ENCODE data around the gene RPS28.
"Not testable (repeated sequence)": the region's sequence is repeated elsewhere in the genome, so short reads cannot be mapped to it uniquely, and the experiment has no call there.

The RPS28 gene

DNA sequence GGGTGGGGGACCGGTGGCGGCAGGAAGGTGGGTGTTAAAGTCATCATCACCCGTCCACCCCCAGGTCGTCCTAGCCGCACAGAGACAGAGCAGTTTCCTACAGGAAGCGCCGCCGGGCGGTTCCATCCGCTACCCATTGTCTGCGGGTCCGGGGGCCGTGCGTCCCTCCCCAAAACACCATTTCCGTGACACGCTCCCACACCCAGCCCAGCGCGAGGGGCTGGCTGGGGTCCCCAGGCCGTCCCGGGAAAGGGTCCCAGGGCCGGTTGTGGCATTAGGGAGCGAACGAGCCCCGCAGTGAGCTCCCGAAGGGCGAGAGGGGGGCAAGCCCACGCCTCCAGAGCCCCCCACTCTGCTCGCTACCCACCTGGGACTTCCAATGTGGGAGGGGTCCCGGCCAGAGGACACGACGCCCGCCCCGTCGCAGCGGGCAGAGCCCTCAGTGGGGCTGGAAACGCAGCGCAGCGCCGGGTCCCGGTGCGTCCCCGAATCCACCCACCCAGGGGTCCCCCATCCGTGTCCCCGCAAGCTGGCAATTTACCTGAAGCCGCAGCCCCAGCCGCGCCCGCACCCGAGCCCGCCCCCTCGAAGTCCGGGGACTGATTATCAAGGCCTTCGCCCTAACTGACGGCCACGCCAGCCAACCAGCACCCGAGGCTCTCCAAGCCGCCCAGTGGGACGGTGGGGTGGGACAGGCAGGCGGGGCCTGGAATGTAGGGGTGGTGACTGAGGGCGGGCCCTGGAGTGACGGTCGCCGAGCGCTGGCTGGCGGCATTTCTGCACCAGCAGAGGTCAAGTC is 21.6 kb downstream of the RPS28 start, which contains the start of gene KANK3:
Gene KANK3 (minus strand): TSS at position 579 of the 799 bp plus-strand sequence. CDS start 5,434 bp downstream, outside the sequence.
- DNase-seq, result peak; percentile 94

DNA sequence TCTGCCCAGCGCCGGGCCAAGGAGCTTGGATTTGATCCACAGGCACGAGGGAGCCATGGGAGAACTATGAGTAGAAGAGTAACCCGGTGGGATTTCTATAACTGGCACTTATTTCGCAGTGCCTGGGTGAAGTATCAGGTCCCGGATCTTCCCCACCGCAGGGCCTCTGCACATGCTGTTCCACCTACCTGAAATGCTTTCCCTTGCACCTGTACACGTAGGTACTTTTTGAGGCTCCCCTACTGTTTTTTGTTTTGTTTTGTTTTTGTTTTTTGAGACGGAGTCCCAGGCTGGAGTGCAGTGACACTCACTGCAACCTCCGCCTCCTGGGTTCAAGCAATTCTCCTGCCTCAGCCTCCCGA is 22.2 kb downstream of the RPS28 start:
- DNase-seq, result no peak

DNA sequence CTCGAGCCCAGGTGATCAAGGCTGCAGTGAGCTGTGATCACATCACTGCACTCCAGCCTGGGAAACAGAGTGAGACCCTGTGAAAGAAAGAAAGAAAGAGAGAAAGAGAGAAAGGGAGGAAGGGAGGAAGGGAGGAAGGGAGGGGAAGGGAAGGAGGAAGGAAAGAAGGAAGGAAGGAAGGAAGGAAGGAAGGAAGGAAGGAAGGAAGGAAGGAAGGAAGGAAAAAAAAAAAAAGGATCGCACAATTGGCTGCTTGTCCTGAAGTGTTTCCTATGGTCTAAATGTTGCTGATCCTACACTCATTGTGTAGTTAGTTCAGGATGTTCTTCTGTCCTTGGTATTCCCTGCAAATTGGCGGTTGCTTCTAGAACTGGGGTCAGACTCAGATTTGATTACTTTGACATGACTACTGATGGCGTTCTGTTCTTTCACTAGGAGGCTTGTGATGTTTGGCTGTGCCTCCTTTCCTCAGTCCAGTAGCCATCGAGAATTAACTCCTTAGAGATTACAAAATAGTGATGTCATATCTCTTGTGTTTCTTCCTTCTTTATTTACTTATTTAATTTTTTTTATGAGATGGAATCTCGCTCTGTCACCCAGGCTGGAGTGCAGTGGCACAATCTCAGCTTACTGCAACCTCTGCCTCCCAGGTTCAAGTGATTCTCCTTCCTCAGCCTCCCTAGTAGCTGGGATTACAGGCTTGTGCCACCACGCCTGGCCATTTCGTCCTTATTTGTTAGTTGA is 28.5 kb downstream of the RPS28 start:
- DNase-seq, result not testable (repeated sequence)

DNA sequence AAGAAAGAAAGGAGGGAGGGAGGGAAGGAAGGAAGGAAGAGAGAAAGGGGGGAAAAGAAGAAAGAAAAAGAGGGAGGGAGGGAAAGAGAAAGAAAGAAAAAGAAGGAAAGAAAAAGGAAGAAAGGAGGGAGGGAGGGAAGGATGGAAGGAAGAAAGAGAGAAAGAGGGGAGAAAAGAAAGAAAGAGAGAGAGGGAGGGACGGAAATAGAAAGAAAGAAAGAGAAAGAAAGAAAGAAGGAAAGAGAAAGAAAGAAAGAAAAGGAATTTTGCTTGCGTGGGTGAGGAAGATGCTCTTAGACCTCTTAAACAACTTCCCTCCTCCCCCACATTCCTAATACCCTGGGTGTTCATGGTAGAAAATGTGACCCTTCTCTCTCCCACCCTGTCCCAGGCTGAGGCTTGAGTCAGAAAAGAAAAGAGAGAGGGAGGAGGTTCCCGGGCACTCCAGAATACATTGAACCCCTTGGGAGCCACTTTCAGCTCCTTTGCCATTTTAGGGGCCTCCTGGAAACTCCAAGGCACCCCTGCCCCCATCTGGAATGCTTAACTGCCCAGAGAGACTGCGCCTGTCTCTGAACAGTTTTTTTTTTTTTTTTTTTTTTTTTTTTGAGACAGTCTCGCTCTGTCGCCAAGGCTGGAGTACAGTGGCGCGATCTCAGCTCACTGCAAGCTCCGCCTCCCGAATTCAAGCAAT is 31.0 kb downstream of the RPS28 start:
- DNase-seq, result no peak

DNA sequence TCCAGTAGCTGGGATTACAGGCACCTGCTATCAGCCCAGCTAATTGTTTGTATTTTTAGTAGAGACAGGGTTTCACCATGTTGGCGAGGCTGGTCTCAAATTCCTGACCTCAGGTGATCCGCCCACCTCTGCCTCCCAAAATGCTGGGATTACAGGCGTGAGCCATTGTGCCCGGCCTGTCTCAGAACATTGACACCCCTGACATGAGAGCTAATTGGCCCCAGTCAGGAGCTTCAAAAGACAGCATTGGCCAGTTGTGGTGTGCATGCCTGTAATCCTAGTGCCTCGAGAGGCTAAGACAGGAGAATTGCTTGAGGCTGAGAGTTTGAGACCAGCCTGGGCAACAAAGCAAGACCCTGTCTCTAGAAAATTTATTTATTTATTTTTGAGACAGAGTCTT is 31.5 kb downstream of the RPS28 start:
- not testable (repeated sequence) for DNase-seq

DNA sequence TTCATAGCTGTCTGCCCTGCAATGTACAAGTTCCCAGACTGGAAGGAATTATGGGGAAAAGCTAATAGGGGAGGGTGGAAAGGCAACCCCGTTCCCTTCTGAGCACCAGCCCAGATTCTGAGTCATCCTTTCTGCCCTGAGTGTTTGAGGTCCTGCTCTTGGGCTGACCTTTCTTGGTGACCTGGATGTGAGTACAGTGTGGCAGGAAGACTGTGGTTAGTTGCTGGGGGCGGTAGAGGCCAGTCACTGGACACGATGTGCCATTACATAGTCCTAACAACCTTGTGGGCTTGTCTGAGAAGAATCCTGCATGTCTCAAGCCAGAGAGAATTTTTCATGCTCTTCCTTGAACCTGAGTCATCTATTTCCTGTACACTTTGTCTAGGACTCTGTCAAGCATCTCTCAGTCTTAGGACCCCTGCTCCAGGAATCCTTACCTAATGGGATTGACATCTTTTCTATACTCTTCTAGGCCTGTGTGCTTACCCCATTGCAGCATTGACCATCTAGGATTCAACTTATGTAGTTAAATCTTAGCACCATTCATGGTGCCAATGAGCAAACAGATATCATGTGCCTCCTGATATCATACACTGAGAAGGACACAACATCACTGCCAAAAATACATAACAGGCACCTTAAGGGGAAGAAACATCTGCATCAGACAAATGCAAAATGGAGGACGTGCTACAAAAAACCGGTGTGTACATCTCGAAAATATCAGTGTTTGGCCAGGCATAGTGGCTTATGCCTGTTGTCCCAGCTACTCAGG is 34.5 kb downstream of the RPS28 start:
- DNase-seq, result no peak

DNA sequence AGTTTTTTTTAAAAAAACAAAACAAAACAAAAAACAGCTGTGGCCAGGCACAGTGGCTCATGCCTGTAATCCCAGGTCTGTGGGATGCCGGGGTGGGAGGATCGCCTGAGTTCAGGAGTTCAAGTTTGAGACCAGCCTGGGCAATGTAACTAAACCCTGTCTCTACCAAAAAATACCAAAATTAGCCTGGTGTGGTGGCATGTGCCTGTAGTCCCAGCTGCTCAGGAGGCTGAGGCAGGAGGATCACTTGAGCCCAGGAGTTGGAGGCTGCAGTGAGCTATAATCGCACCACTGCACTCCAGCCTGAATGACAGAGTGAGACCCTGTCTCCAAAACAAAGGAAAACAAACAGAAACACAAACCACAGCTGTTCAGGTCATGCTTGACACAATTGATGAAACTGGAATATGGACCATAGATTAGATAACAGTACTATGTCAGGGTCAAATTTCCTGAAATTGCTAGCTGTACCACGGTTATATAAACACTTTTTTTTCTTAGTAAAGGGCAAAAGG is 35.8 kb downstream of the RPS28 start:
- no peak for DNase-seq

DNA sequence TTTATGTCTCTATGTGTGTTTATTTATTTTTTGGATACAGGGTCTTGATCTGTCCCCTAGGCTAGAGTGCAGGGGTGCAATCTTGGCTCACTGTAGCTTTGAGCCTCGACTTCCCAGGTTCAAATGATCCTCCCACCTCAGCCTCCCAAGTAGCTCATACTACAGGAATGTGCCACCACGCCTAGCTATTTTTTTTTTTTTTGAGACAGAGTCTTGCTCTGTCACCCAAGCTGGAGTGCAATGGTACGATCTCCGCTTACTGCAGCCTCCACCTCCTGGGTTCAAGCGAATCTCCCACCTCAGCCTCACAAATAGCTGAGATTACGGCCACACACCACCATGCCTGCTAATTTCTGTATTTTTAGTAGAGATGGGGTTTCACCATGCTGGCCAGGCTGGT is 37.7 kb downstream of the RPS28 start:
- DNase-seq, result no peak

DNA sequence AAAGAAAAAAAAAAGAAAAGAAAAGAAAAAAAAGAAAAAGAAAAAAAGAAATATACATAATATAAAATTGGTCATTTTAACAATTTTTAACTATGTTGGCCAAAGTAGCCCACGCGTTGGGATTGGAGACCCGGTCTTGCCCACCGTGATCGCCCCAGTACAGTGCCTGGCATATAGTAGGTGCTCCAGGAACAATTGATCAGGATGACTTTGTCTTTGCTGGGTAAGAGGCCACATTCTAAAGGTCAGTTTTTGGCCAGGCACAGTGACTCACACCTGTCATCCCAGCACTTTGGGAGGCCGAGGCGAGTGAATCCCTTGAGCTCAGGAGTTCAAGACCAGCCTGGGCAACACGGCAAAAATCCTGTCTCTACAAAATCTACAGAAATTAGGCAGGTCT is 38.9 kb downstream of the RPS28 start:
- DNase-seq, result no peak

DNA sequence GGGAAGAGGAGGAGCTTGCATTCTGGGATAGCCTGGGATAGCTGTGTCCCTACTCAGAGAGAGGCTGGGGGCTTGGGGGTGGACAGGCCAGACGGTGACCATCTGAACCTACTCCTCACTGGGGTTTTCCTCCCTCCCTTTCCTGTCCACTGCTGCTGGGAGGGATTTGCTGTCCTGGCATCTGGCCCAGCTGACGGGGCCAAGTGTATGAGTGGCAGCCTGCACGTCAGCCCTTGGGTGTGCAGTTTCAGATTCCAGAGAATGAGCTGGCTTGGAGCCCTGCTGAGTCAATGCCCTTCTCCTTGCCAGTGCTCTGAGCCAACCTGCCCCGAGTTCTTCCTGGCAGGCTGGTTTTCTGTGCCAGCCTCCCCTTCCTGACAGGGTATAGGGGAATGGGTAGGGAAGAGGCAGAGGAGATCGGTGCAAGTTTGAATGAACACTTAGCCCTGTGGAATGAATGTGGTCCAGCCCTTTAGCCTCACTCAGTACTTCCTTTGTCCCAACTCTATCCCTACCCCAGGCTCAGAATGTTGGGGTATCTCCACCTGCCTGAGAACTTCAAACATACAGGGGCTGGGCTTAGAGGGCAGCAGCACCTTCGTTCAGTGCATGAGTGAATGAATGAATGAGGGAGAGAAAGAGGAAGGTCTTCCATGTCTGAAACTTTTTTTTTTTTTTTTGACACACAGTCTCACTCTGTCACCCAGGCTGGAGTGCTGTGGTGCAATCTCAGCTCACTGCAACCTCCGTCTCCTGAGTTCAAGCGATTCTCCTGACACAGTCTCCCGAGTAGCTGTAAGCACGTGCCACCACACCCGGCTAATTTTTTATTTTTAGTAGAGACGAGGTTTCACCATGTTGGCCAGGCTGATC is 40.9 kb downstream of the RPS28 start:
- DNase-seq, result peak; percentile 54

DNA sequence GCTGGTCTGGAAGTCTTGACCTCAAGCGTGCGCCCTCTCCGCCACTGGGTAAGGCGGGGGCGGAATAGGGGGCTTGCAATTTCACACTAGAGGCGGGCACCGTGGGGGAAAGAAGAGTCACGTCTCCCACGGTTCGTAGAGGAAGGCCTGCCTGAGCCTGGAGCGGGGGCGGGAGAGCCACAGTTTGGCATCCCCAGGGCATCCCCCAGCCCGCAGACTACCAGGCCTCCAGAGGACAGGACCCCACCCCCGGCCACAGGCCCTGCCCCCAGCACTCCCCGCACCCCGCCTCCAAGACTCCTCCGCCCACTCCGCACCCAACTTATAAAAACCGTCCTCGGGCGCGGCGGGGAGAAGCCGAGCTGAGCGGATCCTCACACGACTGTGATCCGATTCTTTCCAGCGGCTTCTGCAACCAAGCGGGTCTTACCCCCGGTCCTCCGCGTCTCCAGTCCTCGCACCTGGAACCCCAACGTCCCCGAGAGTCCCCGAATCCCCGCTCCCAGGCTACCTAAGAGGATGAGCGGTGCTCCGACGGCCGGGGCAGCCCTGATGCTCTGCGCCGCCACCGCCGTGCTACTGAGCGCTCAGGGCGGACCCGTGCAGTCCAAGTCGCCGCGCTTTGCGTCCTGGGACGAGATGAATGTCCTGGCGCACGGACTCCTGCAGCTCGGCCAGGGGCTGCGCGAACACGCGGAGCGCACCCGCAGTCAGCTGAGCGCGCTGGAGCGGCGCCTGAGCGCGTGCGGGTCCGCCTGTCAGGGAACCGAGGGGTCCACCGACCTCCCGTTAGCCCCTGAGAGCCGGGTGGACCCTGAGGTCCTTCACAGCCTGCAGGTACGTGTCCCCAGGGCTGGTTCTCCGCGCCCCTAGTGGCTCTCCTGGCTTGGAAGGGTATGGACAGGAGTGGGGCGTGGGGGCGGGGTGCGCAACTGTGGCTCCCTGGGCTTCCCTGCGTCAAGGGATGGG is 42.8 kb downstream of the RPS28 start, which contains the start of gene ANGPTL4:
Gene ANGPTL4 (plus strand): TSS at position 353 of the 969 bp plus-strand sequence. CDS start 167 bp downstream, at position 520.
- DNase-seq, result peak; percentile 65

DNA sequence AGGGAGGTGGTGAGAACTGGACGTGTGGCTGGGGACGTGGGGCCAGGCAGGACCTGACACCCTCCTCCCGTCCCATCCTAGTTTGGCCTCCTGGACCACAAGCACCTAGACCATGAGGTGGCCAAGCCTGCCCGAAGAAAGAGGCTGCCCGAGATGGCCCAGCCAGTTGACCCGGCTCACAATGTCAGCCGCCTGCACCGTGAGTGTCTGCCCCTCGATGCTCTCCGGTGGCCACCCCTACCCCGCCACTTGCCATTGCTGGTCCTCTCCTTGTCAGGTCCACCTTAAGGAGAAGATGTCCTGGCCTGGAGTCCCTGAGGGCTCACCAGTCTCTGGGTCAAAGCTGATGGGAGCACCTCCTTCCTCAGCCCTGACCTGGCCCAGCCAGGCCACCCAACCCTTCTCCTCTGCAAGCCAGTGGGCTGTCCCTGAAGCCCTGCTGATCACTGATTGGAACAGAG is 44.9 kb downstream of the RPS28 start:
- no peak for DNase-seq

DNA sequence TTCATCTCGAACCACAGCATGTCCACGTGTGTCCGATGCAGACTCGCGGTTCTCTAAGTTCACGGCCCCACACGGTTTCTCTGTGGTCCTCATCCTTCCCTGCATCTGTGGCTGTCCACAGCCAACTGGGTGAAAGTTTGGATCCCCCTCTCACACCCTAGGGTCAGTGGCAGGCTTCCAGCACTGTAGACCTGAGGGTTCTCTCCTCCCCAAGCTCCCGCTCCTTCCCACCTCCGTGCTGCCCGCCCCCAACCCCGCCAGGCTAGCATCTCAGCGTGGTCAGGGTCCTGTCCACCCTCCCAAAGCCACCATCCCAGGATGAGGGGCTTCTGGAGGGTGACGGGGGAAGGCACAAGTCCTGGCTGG is 45.6 kb downstream of the RPS28 start:
- no peak for DNase-seq

DNA sequence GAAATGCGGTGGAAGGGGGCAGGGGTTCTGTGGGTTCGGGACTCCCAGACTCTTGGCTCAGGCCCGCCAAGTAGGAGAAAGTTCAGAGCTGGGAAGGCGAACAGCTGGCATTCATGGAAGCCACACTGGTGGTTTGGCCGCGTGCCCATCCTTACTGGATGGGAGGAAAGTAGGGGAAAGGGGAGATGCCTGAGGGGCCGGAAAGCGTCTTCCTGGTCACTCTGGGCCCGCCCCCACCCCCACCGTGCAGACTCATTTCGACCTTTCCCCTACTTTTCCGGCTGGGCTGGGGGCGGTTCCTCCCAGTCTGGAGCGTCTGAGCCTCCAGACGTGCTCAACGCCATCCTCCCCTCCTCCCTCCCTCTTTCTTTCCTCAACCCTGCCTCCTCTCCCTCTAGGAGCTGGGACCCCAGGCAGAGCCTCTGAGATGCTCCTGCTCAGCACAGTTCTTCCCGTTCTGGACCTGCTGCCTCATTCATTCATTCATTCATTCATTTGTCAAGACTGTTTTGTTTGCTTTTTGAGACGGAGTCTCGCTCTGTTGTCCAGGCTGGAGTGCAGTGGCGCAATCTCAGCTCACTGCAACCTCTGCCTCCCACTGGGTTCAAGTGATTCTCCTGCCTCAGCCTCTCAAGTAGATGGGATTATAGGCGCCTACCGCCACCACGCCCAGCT is 46.2 kb downstream of the RPS28 start:
- no peak for DNase-seq

DNA sequence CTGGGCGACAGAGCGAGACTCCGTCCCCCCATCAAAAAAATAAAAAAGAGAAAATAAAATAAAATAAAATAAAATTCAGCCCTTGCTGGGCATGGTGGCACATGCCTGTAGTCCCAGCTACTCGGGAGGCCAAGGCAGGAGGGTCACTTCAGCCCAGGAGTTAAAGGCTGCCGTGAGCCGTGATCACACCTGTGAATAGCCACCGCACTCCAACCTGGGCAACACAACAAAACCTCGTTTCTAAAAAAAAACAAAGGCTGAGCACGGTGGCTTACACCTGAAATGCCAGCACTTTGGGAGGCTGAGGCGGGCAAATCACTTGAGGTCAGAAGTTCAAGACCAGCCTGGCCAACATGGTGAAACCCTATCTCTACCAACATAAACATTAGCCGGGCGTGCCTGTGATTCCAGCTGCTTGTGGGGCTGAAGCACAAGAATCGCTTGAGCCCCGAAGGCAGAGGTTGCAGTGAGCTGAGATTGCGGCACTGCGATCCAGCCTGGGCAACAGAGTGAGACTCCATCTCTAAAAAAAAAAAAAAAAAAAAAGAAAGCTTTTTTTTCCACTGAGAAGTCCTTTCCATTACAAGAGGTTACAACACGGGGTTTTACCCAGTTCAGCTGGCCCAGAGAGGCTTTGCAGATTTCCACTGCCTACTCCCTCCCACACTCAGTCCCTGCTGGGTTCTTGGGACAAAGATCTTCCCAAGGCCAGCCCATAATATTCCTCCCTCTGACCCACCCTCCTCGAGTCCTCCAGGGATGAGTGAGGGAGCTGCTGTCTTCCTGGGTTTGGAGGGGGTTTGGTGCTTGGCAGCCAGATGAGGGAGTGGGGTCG is 49.1 kb downstream of the RPS28 start:
- no peak for DNase-seq

DNA sequence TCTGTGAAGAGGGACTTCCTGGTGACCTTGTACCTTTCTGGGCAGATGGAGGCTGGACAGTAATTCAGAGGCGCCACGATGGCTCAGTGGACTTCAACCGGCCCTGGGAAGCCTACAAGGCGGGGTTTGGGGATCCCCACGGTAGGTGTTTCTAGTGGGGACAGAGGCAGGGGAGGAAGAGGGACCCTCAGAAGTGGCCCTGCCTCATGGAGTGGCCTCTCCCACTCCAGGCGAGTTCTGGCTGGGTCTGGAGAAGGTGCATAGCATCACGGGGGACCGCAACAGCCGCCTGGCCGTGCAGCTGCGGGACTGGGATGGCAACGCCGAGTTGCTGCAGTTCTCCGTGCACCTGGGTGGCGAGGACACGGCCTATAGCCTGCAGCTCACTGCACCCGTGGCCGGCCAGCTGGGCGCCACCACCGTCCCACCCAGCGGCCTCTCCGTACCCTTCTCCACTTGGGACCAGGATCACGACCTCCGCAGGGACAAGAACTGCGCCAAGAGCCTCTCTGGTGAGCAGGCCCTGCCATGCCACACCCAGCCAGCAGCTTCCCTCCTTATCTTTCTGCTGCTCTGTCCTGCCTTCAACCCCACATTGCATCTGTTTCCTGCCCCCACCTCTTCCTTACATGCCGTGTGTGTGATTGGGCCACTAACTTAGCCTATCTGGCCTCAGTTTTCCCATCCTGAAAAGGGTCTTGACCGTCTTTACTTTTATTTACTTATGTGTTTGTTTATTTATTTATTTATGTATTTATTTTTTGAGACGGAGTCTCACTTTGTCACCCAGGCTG is 49.9 kb downstream of the RPS28 start:
- DNase-seq, result no peak
